SK-N-SH (cell line): ENCODE data around the gene SCARB1. TPM values are rescaled to one million over a fixed set of nuclear protein-coding genes. Genes with fewer than 3 reads are reported as not detected.
"Not testable (repeated sequence)": the region's sequence is repeated elsewhere in the genome, so short reads cannot be mapped to it uniquely, and the experiment has no call there.

ENCODE experiments used
- CTCF ChIA-PET: fragments of 300-600, 350-600 bp; formaldehyde crosslinking; extraction: SDS; loops from one replicate; lab custom pipeline; 2021; lab: Yijun Ruan, JAX
- POLR2A ChIA-PET: fragments of 350-600 bp; sonication (Branson Sonifier 250); formaldehyde crosslinking; extraction: SDS; loops from one replicate; lab custom pipeline; 2020; ENCODE audit warnings: antibody characterized with exemption, inconsistent platforms; lab: Yijun Ruan, JAX
- DNase-seq: peaks from one replicate; pipeline ENCODE4 v3.0.0; 2012
- H2AFZ ChIP-seq: fragments of 200-600 bp; sonication (generic); 2 replicates; pipeline ENCODE4 v1.8.1; 2016; ENCODE audit warnings: antibody characterized with exemption, mild to moderate bottlenecking, low read depth
- H3F3A ChIP-seq: fragments of 200-600 bp; sonication (generic); replicated peaks from 2 replicates; pipeline ENCODE3; 2016; ENCODE audit warnings: antibody characterized with exemption, mild to moderate bottlenecking; ENCODE audit not compliant: insufficient read depth
- H3K27ac ChIP-seq, 2 experiments: fragments of 200-500 bp in 1 of 2; fragments of 200-600 bp in 1 of 2; sonication (Bioruptor generic) in 1 of 2; sonication (generic), shearing (Covaris generic) in 1 of 2; 2 replicates each; pipeline versions ENCODE4 v1.5.1 to v1.6.1; 2014 to 2016; ENCODE audit warnings: low read depth in 2 of 2, inconsistent platforms in 1 of 2, low read length in 1 of 2, mild to moderate bottlenecking in 1 of 2, mixed read lengths in 1 of 2
- H3K27me3 ChIP-seq: fragments of 200-600 bp; sonication (generic), shearing (Covaris generic); 2 replicates; pipeline ENCODE4 v1.6.1; 2016; ENCODE audit warnings: mixed run types; ENCODE audit not compliant: insufficient read depth
- H3K36me3 ChIP-seq, 2 experiments: fragments of 200-500 bp in 1 of 2; fragments of 200-600 bp in 1 of 2; sonication (Bioruptor generic) in 1 of 2; sonication (generic) in 1 of 2; replicated peaks in 1 of 2; 2 replicates each; pipeline versions ENCODE3 to v1.5.1; 2014 to 2016; ENCODE audit warnings: low read length in 1 of 2, mild to moderate bottlenecking in 1 of 2; ENCODE audit not compliant: insufficient read depth in 2 of 2, control insufficient read depth in 1 of 2
- H3K4me1 ChIP-seq, 2 experiments: fragments of 200-500 bp in 1 of 2; fragments of 200-600 bp in 1 of 2; sonication (Bioruptor generic) in 1 of 2; sonication (generic), shearing (Covaris generic) in 1 of 2; 2 replicates each; pipeline versions ENCODE4 v1.5.1 to v1.6.1; 2014 to 2016; ENCODE audit warnings: low read depth in 1 of 2, low read length in 1 of 2, mixed run types in 1 of 2; ENCODE audit not compliant: insufficient read depth in 2 of 2, control insufficient read depth in 1 of 2
- H3K4me2 ChIP-seq: fragments of 200-600 bp; sonication (generic), shearing (Covaris generic); 2 replicates; pipeline ENCODE4 v1.6.1; 2017; ENCODE audit warnings: mixed run types
- H3K4me3 ChIP-seq, 2 experiments: fragments of 200-500 bp in 1 of 2; fragments of 200-600 bp in 1 of 2; sonication (Bioruptor generic) in 1 of 2; sonication (generic), shearing (Covaris generic) in 1 of 2; 2 replicates each; pipeline versions ENCODE4 v1.5.1 to v1.8.1; 2014 to 2016; ENCODE audit warnings: low read depth in 2 of 2, inconsistent platforms in 1 of 2, low read length in 1 of 2, mild to moderate bottlenecking in 1 of 2, mixed read lengths in 1 of 2, moderate library complexity in 1 of 2
- H3K79me2 ChIP-seq: fragments of 200-600 bp; sonication (generic); 2 replicates; pipeline ENCODE4 v1.8.1; 2017; ENCODE audit warnings: mild to moderate bottlenecking; ENCODE audit not compliant: insufficient read depth
- H3K9ac ChIP-seq: fragments of 200-600 bp; sonication (generic); 2 replicates; pipeline ENCODE4 v1.6.1; 2017; ENCODE audit warnings: mixed run types
- H3K9me2 ChIP-seq: fragments of 200-600 bp; sonication (generic); 2 replicates; pipeline ENCODE4 v1.6.1; 2017; ENCODE audit warnings: mixed run types
- H3K9me3 ChIP-seq: fragments of 200-600 bp; sonication (generic); 2 replicates; pipeline ENCODE4 v1.6.1; 2017; ENCODE audit warnings: mixed run types, mild to moderate bottlenecking, moderate library complexity
- H4K20me1 ChIP-seq: fragments of 200-600 bp; sonication (generic); 2 replicates; pipeline ENCODE4 v1.6.1; 2017; ENCODE audit warnings: mild to moderate bottlenecking, mixed run types; ENCODE audit not compliant: insufficient read depth
- MAX ChIP-seq: IDR thresholded peaks from 2 replicates; pipeline ENCODE4 v1.4.0; 2012; ENCODE audit warnings: low read depth
- MXI1 ChIP-seq: IDR thresholded peaks from 2 replicates; pipeline ENCODE4 v1.6.1; 2012; ENCODE audit warnings: mild to moderate bottlenecking, low read depth, low read length, improper control_type of control experiment
- POLR2AphosphoS5 ChIP-seq: IDR thresholded peaks from 2 replicates; pipeline ENCODE4 v1.6.1; 2012; ENCODE audit warnings: low read depth, low read length
- REST ChIP-seq: IDR thresholded peaks from 2 replicates; pipeline ENCODE4 v1.6.1; 2012; ENCODE audit warnings: mild to moderate bottlenecking, low read depth, low read length, moderate library complexity
- TAF1 ChIP-seq: IDR thresholded peaks from 2 replicates; pipeline ENCODE4 v1.6.1; 2012; ENCODE audit warnings: low read depth, mild to moderate bottlenecking, low read length, moderate library complexity, borderline replicate concordance
- YY1 ChIP-seq: IDR thresholded peaks from 2 replicates; pipeline ENCODE4 v1.4.0; 2012; ENCODE audit warnings: low read depth, mild to moderate bottlenecking
- WGBS: methylation state at CpG from one replicate; pipeline ENCODE4 v1.1.6; 2017; ENCODE audit warnings: low lambda C conversion rate; 5-methylcytosine and 5-hydroxymethylcytosine counted together
- polyA plus RNA-seq, 3 experiments: library from polyadenylated mRNA; depleted of rRNA; stranded (reverse); fragments of >200 nt; gene quantifications; 2 replicates each; pipeline ENCODE4 v1.2.3, GENCODE V29; 2012
- TF ChIP-seq, protein P1 (sequence below): fragments of 150-350 bp; IDR thresholded peaks from 2 replicates; pipeline ENCODE4 v1.6.1; 2016; ENCODE audit warnings: mild to moderate bottlenecking, low read depth, low read length

SCARB1 gene, protein sequence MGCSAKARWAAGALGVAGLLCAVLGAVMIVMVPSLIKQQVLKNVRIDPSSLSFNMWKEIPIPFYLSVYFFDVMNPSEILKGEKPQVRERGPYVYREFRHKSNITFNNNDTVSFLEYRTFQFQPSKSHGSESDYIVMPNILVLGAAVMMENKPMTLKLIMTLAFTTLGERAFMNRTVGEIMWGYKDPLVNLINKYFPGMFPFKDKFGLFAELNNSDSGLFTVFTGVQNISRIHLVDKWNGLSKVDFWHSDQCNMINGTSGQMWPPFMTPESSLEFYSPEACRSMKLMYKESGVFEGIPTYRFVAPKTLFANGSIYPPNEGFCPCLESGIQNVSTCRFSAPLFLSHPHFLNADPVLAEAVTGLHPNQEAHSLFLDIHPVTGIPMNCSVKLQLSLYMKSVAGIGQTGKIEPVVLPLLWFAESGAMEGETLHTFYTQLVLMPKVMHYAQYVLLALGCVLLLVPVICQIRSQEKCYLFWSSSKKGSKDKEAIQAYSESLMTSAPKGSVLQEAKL
- 12.8 and 33.0 TPM in 2 replicates for polyA plus RNA-seq (2012; rRNA removed)
- polyA plus RNA-seq (2012; cell fraction: cytosol; rRNA removed), result 17.4 and 25.1 TPM in 2 replicates
- polyA plus RNA-seq (2012; cell fraction: nucleus; rRNA removed), result 36.4 and 45.3 TPM in 2 replicates

GRCh38 chr12:124863416-124864325, at the start of gene SCARB1:
SCARB1 (minus strand) TSS chr12:124863864; CDS start chr12:124863720, 144 bp downstream.
- H3K9ac ChIP-seq, result peak within 1 kb of the TSS; percentile 73
- H2AFZ ChIP-seq, result peak within 1 kb of the TSS; percentile 96
- 3% methylated on average over 8 of the region's 89 CpGs for WGBS
- H3K27ac ChIP-seq, result peak within 1 kb of the TSS in 1 of 2 experiments; percentile 64; a peak in 1 of 4 replicates
- no peaks in the 10 kb centered on the region for H3F3A ChIP-seq
- no peaks in the 10 kb centered on the region for H4K20me1 ChIP-seq
- H3K9me2 ChIP-seq, result no peaks in the 10 kb centered on the region
- H3K4me1 ChIP-seq, result peaks cover 0 to 25% of the 10 kb centered on the region in 2 experiments; a peak in 1 of 4 replicates
- peak within 1 kb of the TSS; percentile 99 for H3K4me2 ChIP-seq
- H3K9me3 ChIP-seq, result no peaks in the 10 kb centered on the region
- CTCF ChIA-PET, result interaction anchor here (0.9 to 1.6 kb wide), 3 partner anchors 11 to 43 kb away, joined by 3 to 8 read pairs (median 4); no protein-coding TSS in a partner anchor
- H3K36me3 ChIP-seq, result no peaks in the 10 kb centered on the region
- POLR2A ChIA-PET, result interaction anchor here (1.4 kb wide), 2 partner anchors 25 to 26 kb away, joined by 3 to 5 read pairs; no protein-coding TSS in a partner anchor
- TF ChIP-seq YY1 (peak; percentile 35; the same call in 1 of the 2 replicates), MAX (peak; percentile 80), MXI1 (peak; percentile 53; the same call in 1 of the 2 replicates), TAF1 (0 out of 2 replicates have a peak, but pooled peaks have one; percentile 8), POLR2AphosphoS5 (peak; percentile 52), REST (no peak)
- TF ChIP-seq, protein P1, sequence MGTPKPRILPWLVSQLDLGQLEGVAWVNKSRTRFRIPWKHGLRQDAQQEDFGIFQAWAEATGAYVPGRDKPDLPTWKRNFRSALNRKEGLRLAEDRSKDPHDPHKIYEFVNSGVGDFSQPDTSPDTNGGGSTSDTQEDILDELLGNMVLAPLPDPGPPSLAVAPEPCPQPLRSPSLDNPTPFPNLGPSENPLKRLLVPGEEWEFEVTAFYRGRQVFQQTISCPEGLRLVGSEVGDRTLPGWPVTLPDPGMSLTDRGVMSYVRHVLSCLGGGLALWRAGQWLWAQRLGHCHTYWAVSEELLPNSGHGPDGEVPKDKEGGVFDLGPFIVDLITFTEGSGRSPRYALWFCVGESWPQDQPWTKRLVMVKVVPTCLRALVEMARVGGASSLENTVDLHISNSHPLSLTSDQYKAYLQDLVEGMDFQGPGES, result no peak
- H3K4me3 ChIP-seq, result peak within 1 kb of the TSS; percentile 65 to 75
- no peaks in the 10 kb centered on the region for H3K79me2 ChIP-seq
- peak; percentile 99 for DNase-seq
- no peaks in the 10 kb centered on the region for H3K27me3 ChIP-seq

DNA sequence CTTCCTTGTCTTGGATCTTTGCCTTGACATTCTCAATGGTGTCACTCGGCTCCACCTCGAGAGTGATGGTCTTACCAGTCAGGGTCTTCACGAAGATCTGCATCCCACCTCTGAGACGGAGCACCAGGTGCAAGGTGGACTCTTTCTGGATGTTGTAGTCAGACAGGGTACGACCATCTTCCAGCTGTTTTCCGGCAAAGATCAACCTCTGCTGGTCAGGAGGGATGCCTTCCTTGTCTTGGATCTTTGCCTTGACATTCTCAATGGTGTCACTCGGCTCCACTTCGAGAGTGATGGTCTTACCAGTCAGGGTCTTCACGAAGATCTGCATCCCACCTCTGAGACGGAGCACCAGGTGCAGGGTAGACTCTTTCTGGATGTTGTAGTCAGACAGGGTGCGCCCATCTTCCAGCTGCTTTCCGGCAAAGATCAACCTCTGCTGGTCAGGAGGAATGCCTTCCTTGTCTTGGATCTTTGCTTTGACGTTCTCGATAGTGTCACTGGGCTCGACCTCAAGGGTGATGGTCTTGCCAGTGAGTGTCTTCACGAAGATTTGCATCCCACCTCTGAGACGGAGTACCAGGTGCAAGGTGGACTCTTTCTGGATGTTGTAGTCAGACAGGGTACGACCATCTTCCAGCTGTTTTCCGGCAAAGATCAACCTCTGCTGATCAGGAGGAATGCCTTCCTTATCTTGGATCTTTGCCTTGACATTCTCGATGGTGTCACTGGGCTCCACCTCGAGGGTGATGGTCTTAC, 49.0 kb upstream of the SCARB1 start:
- 35% methylated on average over 12 of the region's 21 CpGs for WGBS
- H3K9me3 ChIP-seq, H2AFZ ChIP-seq, H3K27me3 ChIP-seq, H3K27ac ChIP-seq, DNase-seq, H3K9me2 ChIP-seq: not testable (repeated sequence)
- Histone ChIP-seq H3K4me1 (peaks cover 27 to 46% of the 10 kb centered on the region in 2 experiments), H3K4me3 (peak overlapping the region; percentile 54 to 74), H3K4me2 (peak overlapping the region; percentile 89), H4K20me1 (peaks cover 60% of the 10 kb centered on the region), H3K36me3 (peaks cover 20 to 24% of the 10 kb centered on the region in 2 experiments), H3F3A (peaks cover 55% of the 10 kb centered on the region), H3K79me2 (peaks cover 50% of the 10 kb centered on the region), H3K9ac (peak overlapping the region; percentile 99)
- CTCF ChIA-PET, result interaction anchor here (0.7 to 7.5 kb wide), 5 partner anchors 14 to 80 kb away, joined by 3 to 51 read pairs (median 3); no protein-coding TSS in a partner anchor
- POLR2A ChIA-PET, result interaction anchor here (1.3 kb wide), 1 partner anchor 27 kb away, joined by 6 read pairs; no protein-coding TSS in a partner anchor

DNA sequence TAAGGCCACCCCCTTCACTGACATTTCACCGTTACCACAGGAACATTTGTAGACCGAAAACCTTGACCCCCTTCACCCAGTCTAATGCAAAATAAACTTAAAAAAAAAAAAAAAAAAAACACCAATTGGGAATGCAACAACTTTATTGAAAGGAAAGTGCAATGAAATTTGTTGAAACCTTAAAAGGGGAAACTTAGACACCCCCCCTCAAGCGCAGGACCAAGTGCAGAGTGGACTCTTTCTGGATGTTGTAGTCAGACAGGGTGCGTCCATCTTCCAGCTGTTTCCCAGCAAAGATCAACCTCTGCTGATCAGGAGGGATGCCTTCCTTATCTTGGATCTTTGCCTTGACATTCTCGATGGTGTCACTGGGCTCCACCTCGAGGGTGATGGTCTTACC, 47.9 kb upstream of the SCARB1 start:
- H4K20me1 ChIP-seq, result peaks cover 60% of the 10 kb centered on the region
- H3K36me3 ChIP-seq, result peaks cover 20 to 24% of the 10 kb centered on the region in 2 experiments
- peaks cover 50% of the 10 kb centered on the region for H3K79me2 ChIP-seq
- H3K4me3 ChIP-seq, result peak overlapping the region; percentile 1 to 61; a peak in 3 of 4 replicates
- ChIA-PET POLR2A (interaction anchor here (1.3 to 2.7 kb wide), 2 partner anchors 27 to 29 kb away, joined by 5 to 11 read pairs; no protein-coding TSS in a partner anchor), CTCF (interaction anchor here (2.3 kb wide), 1 partner anchor 76 kb away, joined by 6 read pairs; no protein-coding TSS in a partner anchor)
- H2AFZ ChIP-seq, H3K27me3 ChIP-seq, H3K9me3 ChIP-seq, H3K9me2 ChIP-seq, DNase-seq: not testable (repeated sequence)
- peak overlapping the region; percentile 88 for H3K4me2 ChIP-seq
- H3K9ac ChIP-seq, result peak overlapping the region; percentile 30
- H3K27ac ChIP-seq, result 0 out of 4 replicates have a peak overlapping the region, but pooled peaks of 1 of the 2 experiments have one; percentile 11
- H3F3A ChIP-seq, result peaks cover 52% of the 10 kb centered on the region
- WGBS, result 66% methylated on average over 4 of the region's 6 CpGs
- H3K4me1 ChIP-seq, result peaks cover 23 to 41% of the 10 kb centered on the region in 2 experiments
